K562 (cell line): ENCODE results near the gene LIPJ. TPM values are rescaled to one million over a fixed set of nuclear protein-coding genes. Genes with fewer than 3 reads are reported as not detected.

Experiments used
- ATAC-seq: fragments of 200-7000 bp; cut with Tn5 transposase; 3 replicates; pipeline ENCODE4 v1.9.1; 2020; ENCODE audit warnings: moderate library complexity
- BruUV-seq: library from RNA; stranded (reverse); fragments of 400-500 nt; replicated peaks from 2 replicates; lab custom pipeline; 2021; lab: Mats Ljungman, UMichigan
- CTCF ChIA-PET: fragments of 300-600 bp; formaldehyde crosslinking; extraction: SDS; loops from one replicate; lab custom pipeline; 2021; ENCODE audit warnings: low intra/inter-chr PET ratio; lab: Yijun Ruan, JAX
- POLR2A ChIA-PET: fragments of 300-600, 350-650 bp; sonication (Branson Sonifier 250); formaldehyde crosslinking; extraction: SDS; loops from one replicate; lab custom pipeline; 2021; ENCODE audit warnings: antibody characterized with exemption, inconsistent platforms; lab: Yijun Ruan, JAX
- DNase-seq, 4 experiments: peaks; one replicate each; pipeline versions ENCODE4 v3.0.0 to v3.0.0-alpha.2; 2011 to 2018; ENCODE audit warnings: low spot score in 3 of 4, mixed read lengths in 3 of 4; ENCODE audit errors: extremely low read depth in 1 of 4
- FAIRE-seq: peaks from 2 replicates; lab custom pipeline; 2011; peaks lifted over from hg19 to GRCh38; lab: Jason Lieb, UNC
- H2AFZ ChIP-seq: 2 replicates; pipeline ENCODE4 v1.6.0; 2011; ENCODE audit warnings: low read depth, low read length, control low read depth, inconsistent platforms
- H3K27ac ChIP-seq: fragments of 200-600 bp; 3 replicates; pipeline ENCODE4 v1.8.0; 2011; ENCODE audit warnings: low read depth, mild to moderate bottlenecking, control low read depth, inconsistent platforms, low read length, moderate library complexity, mixed read lengths; ENCODE audit errors: extremely low read depth
- H3K27me3 ChIP-seq, 2 experiments: fragments of 300-600 bp in 1 of 2; 2 replicates in 1 of 2; 3 replicates in 1 of 2; pipeline versions ENCODE4 v1.6.0 to v1.8.0; 2011; ENCODE audit warnings: inconsistent platforms in 2 of 2, low read length in 2 of 2, mild to moderate bottlenecking in 1 of 2, mixed read lengths in 1 of 2, moderate library complexity in 1 of 2; ENCODE audit not compliant: control insufficient read depth in 2 of 2, insufficient read depth in 2 of 2
- H3K36me3 ChIP-seq: fragments of 300-600 bp; 3 replicates; pipeline ENCODE4 v1.8.0; 2011; ENCODE audit warnings: mild to moderate bottlenecking, low read length, inconsistent platforms; ENCODE audit not compliant: control insufficient read depth, insufficient read depth
- H3K4me1 ChIP-seq, 2 experiments: fragments of 200-600 bp in 1 of 2; replicated peaks in 1 of 2; 2 replicates in 1 of 2; 3 replicates in 1 of 2; pipeline versions ENCODE4 v1.5.1 to v1.8.0; 2011; ENCODE audit warnings: inconsistent platforms in 2 of 2, low read length in 2 of 2, mild to moderate bottlenecking in 1 of 2, mixed read lengths in 1 of 2, moderate library complexity in 1 of 2; ENCODE audit not compliant: control insufficient read depth in 2 of 2, insufficient read depth in 2 of 2
- H3K4me2 ChIP-seq: 2 replicates; pipeline ENCODE4 v1.6.1; 2011; ENCODE audit warnings: low read length, control low read depth, inconsistent platforms, mixed read lengths; ENCODE audit not compliant: insufficient read depth
- H3K4me3 ChIP-seq: fragments of 200-600 bp; sonication (generic), shearing (Covaris generic); 2 replicates; pipeline ENCODE4 v1.5.1; 2016; ENCODE audit warnings: control low read depth, inconsistent platforms
- H3K79me2 ChIP-seq: fragments of 200-600 bp; 3 replicates; pipeline ENCODE4 v1.8.0; 2011; ENCODE audit warnings: low read length, inconsistent platforms; ENCODE audit not compliant: control insufficient read depth, insufficient read depth
- H3K9ac ChIP-seq, 2 experiments: 2 replicates each; pipeline versions ENCODE4 v1.6.0 to v1.6.1; 2011; ENCODE audit warnings: low read depth in 2 of 2, low read length in 2 of 2, control low read depth in 1 of 2, inconsistent platforms in 1 of 2, mild to moderate bottlenecking in 1 of 2, mixed read lengths in 1 of 2; ENCODE audit not compliant: insufficient read depth in 1 of 2
- H3K9me1 ChIP-seq: one replicate; pipeline ENCODE4 v1.6.0; 2011; ENCODE audit warnings: inconsistent platforms, mild to moderate bottlenecking, low read length, moderate library complexity; ENCODE audit not compliant: control insufficient read depth, insufficient read depth
- H3K9me3 ChIP-seq: replicated peaks from 2 replicates; pipeline ENCODE4 v1.5.1; 2011; ENCODE audit warnings: low read depth, low read length, inconsistent platforms; ENCODE audit not compliant: control insufficient read depth, insufficient read depth
- H4K20me1 ChIP-seq: replicated peaks from 2 replicates; pipeline ENCODE4 v1.6.1; 2011; ENCODE audit warnings: low read length, inconsistent platforms, mixed read lengths; ENCODE audit not compliant: control insufficient read depth, insufficient read depth
- ADNP ChIP-seq: fragments of 200-800 bp; sonication (Bioruptor generic); IDR thresholded peaks from 2 replicates; pipeline ENCODE4 v1.6.1; 2016; ENCODE audit warnings: missing genetic modification characterization, missing compliant biosample characterization
- DMBX1 ChIP-seq: fragments of 250-450 bp; sonication (Bioruptor Pico); IDR thresholded peaks from 2 replicates; pipeline ENCODE4 v1.8.0; 2022; ENCODE audit warnings: inconsistent platforms, mild to moderate bottlenecking, moderate library complexity, borderline replicate concordance
- TRIM24 ChIP-seq, 2 experiments: fragments of 450-650 bp; IDR thresholded peaks; 2 replicates each; pipeline ENCODE4 v1.6.1; 2016
- WGBS: fragments of 100-300 bp; shearing (Covaris generic); methylation state at CpG from one replicate; pipeline ENCODE4 v1.1.6; 2016; ENCODE audit warnings: low coverage, mixed read lengths; ENCODE audit not compliant: insufficient coverage; ENCODE audit errors: missing lambda C conversion rate; 5-methylcytosine and 5-hydroxymethylcytosine counted together
- in situ Hi-C: fragments of 300-500 bp; cut with MboI; formaldehyde crosslinking; loops from 4 replicates; pipeline ENCODE4 v1.15.0; 2018; ENCODE audit warnings: inconsistent platforms, mixed read lengths
- intact Hi-C: fragments of 100-400 bp; cut with micrococcal nuclease; formaldehyde crosslinking; loops from 2 replicates; pipeline ENCODE4 v1.14.2; 2022
- polyA plus RNA-seq, 8 experiments: library from polyadenylated mRNA; depleted of rRNA in 4 of 8; stranded (reverse) in 5 of 8; unstranded in 3 of 8; fragments of >200 nt; fragmentation: Nextera tagmentation in 2 of 8; fragmentation: Illumina TruSeq in 1 of 8; extraction: Ambion mirVana in 2 of 8; extraction: Trizol in 1 of 8; gene quantifications; 2 replicates each; pipeline versions ENCODE4 v1.2.1 to v1.2.3, GENCODE V29; 2011 to 2014; ENCODE audit warnings: inconsistent platforms in 1 of 8, missing spikeins in 1 of 8
- total RNA-seq, 7 experiments: library from RNA; depleted of rRNA in 6 of 7; stranded (reverse); fragments of >200 nt in 6 of 7; fragmentation: Illumina TruSeq in 2 of 7; extraction: Trizol in 2 of 7; gene quantifications; 2 replicates each; pipeline versions ENCODE4 v1.2.1 to v1.2.3, GENCODE V29; 2011 to 2021; ENCODE audit warnings: low replicate concordance in 1 of 7

Gene LIPJ
- total and polyA plus RNA-seq, 9 of the 15 experiments (the other 6 are each of a cell fraction or from before 2014, with no cell fraction given): not detected

GRCh38 chr10:88557256-88557655 lies 29.3 kb upstream of the LIPJ start:
- CTCF ChIA-PET: no interaction called here
- Histone ChIP-seq H3K36me3 (no peaks in the 10 kb centered on the region), H2AFZ (no peak overlapping the region), H3K4me1 (no peaks in the 10 kb centered on the region), H3K4me3 (no peak overlapping the region), H3K9me3 (no peaks in the 10 kb centered on the region), H4K20me1 (no peaks in the 10 kb centered on the region), H3K27ac (no peak overlapping the region), H3K9ac (no peak overlapping the region), H3K27me3 (no peaks in the 10 kb centered on the region), H3K9me1 (no peaks in the 10 kb centered on the region), H3K79me2 (no peaks in the 10 kb centered on the region), H3K4me2 (no peak overlapping the region)
- in situ Hi-C loops: no loop called here
- no peak for DNase-seq
- no peak for TF ChIP-seq ADNP (tag)
- no peak for TF ChIP-seq TRIM24 (IDR thresholded peaks at IDR 0.05)
- WGBS: 0% methylated on average over 1 of the region's 1 CpG
- intact Hi-C loops: no loop called here
- no TSS peak for BruUV-seq
- FAIRE-seq: no peak
- POLR2A ChIA-PET: no interaction called here
- ATAC-seq: no peak

GRCh38 chr10:88557658-88558057 lies 28.9 kb upstream of the LIPJ start:
- Histone ChIP-seq H3K27ac (no peak overlapping the region), H3K79me2 (no peaks in the 10 kb centered on the region), H3K27me3 (no peaks in the 10 kb centered on the region), H3K9ac (no peak overlapping the region), H3K9me3 (no peaks in the 10 kb centered on the region), H4K20me1 (no peaks in the 10 kb centered on the region), H3K4me3 (no peak overlapping the region), H3K9me1 (no peaks in the 10 kb centered on the region), H2AFZ (no peak overlapping the region), H3K4me2 (no peak overlapping the region), H3K36me3 (no peaks in the 10 kb centered on the region), H3K4me1 (no peaks in the 10 kb centered on the region)
- DNase-seq (no peak), ATAC-seq (no peak), FAIRE-seq (no peak)
- no peak for TF ChIP-seq DMBX1 (CRISPR knock-in tag)
- in situ Hi-C loops (no loop called here), intact Hi-C loops (no loop called here)
- WGBS: 0% methylated on average over 2 of the region's 2 CpGs
- BruUV-seq: no TSS peak
- ChIA-PET CTCF (no interaction called here), POLR2A (no interaction called here)
